ENCODE measurements around the gene OPRD1. TPM values are rescaled to one million over a fixed set of nuclear protein-coding genes. Genes with fewer than 3 reads are reported as not detected.

The OPRD1 gene
- total RNA-seq, 1 donor from 2014 or later = not detected

DNA sequence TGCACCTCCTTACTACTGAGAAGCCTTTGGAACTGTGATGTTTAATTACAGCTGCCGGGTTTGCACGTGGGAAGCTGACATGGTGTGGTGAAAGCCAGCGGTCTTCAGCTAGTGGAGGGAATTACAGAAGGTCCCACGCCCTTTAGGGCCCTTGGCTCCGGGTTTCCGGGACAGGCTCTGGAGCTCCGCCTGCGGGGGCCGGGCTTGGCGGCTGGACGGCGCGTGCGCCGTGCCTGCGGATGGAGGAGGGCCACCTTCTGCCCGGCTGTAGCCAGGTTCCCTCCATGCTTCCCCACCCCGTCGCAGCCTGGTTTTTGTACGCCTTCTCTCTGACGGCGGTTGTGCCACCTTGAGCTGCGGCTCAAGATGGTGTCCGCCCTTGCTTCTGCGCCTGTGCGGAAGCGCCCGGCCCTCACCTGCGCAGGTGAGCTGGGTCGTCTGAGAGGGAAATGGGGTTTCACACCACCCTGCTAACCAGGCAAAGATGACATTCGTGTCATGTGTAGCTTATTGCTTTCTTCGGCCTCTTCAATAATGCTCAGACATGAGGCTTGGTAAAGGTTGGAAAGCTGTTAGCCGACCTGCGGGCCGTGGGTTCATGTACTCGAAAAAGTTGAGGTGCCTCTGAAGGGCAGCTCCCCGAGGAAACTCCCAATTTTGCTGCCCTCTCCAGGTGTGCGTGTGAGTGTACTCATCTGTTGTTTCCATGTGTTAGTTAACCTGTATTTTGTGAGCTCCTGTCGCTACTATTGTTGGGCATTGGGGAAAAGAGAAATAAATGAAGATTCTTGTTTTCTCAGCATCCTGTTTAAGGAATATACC, 36.6 kb upstream of the OPRD1 start:
- intact Hi-C loops (cut with DNase I) = no loop called here
- no peak overlapping the region for H3K27ac ChIP-seq
- TF ChIP-seq, protein P1, sequence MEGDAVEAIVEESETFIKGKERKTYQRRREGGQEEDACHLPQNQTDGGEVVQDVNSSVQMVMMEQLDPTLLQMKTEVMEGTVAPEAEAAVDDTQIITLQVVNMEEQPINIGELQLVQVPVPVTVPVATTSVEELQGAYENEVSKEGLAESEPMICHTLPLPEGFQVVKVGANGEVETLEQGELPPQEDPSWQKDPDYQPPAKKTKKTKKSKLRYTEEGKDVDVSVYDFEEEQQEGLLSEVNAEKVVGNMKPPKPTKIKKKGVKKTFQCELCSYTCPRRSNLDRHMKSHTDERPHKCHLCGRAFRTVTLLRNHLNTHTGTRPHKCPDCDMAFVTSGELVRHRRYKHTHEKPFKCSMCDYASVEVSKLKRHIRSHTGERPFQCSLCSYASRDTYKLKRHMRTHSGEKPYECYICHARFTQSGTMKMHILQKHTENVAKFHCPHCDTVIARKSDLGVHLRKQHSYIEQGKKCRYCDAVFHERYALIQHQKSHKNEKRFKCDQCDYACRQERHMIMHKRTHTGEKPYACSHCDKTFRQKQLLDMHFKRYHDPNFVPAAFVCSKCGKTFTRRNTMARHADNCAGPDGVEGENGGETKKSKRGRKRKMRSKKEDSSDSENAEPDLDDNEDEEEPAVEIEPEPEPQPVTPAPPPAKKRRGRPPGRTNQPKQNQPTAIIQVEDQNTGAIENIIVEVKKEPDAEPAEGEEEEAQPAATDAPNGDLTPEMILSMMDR (IDR thresholded peaks at IDR 0.05) = no peak

DNA sequence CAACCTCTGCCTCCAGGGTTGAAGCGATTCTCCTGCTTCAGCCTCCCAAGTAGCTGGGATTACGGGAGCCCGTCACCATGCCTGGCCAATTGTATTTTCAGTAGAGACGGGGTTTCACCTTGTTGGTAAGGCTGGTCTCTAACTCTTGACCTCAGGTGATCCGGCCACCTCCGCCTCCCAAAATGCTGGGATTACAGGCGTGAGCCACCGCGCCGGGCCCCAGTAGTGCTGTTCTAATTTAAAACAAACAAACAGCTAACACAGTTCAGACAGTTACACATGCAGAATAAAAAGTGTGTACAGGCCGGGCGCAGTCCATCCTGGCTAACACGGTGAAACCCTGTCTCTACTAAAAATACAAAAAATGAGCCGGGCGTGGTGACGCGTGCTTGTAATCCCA, 35.6 kb upstream of the OPRD1 start:
- H3K4me1 ChIP-seq = peaks cover 0 to 5% of the 10 kb centered on the region in 2 donors
- DNase-seq (ENCODE audit: low spot score in 2 of 2) = no peak
- H3K4me3 ChIP-seq = no peak overlapping the region
- intact Hi-C loops (cut with DNase I) = no loop called here
- TF ChIP-seq, protein P1 (IDR thresholded peaks at IDR 0.05) = no peak
- H3K27ac ChIP-seq = no peak overlapping the region
- peaks cover 0 to 10% of the 10 kb centered on the region in 2 donors for H3K36me3 ChIP-seq
- no peaks in the 10 kb centered on the region for H3K27me3 ChIP-seq
- H3K9me3 ChIP-seq = no peaks in the 10 kb centered on the region

More for the DNA sequence above, 36.6 kb upstream of the OPRD1 start:
- DNase-seq (ENCODE audit: low spot score in 2 of 2) = peak in 1 of 2 donors; percentile 81
- H3K36me3 ChIP-seq = peaks cover under 1 to 17% of the 10 kb centered on the region in 2 donors
- no peaks in the 10 kb centered on the region for H3K27me3 ChIP-seq
- no peaks in the 10 kb centered on the region for H3K9me3 ChIP-seq
- H3K4me3 ChIP-seq = peak overlapping the region; percentile 50 to 64
- peaks cover 0 to 5% of the 10 kb centered on the region in 2 donors for H3K4me1 ChIP-seq

DNA sequence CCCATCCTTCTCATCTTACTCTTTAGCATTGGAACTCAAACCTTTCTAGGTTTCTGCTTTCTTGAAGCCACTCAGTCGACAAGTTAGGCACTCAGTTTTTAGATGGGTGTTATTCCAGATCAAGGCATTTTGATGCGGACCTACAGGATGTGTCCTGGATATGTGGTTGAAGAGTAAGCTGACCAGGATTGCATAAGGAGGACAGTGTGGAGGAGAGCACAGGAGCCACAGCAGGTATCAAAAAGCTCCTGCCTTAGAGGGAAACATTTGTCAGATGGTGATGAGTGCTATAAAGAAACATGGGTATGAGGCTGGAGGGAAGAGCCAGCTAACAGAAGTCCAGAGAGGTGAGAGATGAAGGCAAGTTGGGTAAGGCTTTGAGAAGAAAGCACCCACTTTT, 33.9 kb upstream of the OPRD1 start:
- H3K36me3 ChIP-seq = peaks cover 0 to 1% of the 10 kb centered on the region in 2 donors
- intact Hi-C loops (cut with DNase I) = no loop called here
- no peaks in the 10 kb centered on the region for H3K9me3 ChIP-seq
- H3K4me1 ChIP-seq = peaks cover 0 to 5% of the 10 kb centered on the region in 2 donors
- no peak for DNase-seq (ENCODE audit: low spot score in 2 of 2)
- no peak overlapping the region for H3K4me3 ChIP-seq
- H3K27ac ChIP-seq = no peak overlapping the region
- TF ChIP-seq, protein P1 (IDR thresholded peaks at IDR 0.05) = no peak
- H3K27me3 ChIP-seq = no peaks in the 10 kb centered on the region

DNA sequence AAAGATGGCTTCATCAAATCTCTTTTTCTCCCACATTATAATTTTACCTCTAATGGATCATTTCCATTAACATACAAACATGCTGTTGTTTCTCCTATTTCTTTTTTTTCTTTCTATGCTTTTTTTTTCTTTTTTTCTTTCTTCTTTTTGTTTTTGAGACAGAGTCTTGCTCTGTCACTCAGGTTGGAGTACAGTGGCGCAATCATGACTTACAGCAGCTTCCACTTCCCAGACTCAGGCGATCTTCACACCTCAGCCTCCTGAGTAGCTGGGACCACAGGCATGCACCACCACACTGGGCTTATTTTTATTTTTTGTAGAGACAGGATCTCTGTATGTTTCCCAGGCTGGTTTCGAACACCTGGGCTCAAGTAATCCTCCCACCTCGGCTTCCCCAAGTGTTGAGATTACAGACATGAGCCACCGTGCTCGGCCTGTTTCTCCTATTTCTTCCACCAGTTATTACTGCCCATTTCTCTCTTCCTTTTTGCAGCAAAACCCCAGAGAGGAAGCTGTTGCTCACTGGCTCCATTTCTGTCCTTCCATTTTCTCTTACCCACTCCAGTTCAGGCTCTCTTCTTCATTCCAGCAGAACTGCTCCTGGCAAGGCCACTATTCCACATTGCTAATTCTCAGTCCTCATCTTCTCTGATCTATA, 32.1 kb upstream of the OPRD1 start:
- TF ChIP-seq, protein P1 (IDR thresholded peaks at IDR 0.05) = no peak
- no peak overlapping the region for H3K27ac ChIP-seq
- DNase-seq (ENCODE audit: low spot score in 2 of 2) = no peak

DNA sequence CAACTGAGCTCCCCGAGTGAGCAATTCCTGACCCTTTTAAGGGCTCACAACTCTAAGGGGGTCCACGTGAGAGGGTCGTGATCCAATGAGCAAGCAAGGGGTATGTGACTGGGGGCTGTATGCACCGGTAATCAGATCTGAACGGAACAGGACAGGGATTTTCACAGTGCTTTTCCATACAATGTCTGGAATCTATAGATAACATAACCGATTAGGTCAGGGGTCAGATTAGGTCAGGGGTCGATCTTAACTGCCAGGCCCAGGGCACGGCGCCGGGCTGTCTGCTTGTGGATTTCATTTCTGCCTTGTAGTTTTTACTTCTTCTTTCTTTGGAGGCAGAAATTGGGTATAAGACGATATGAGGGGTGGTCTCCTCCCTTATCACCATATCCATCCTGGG, 30.7 kb upstream of the OPRD1 start:
- no peaks in the 10 kb centered on the region for H3K9me3 ChIP-seq
- no peaks in the 10 kb centered on the region for H3K36me3 ChIP-seq
- intact Hi-C loops (cut with DNase I) = no loop called here
- TF ChIP-seq, protein P1 (IDR thresholded peaks at IDR 0.05) = no peak
- H3K27me3 ChIP-seq = no peaks in the 10 kb centered on the region
- H3K4me3 ChIP-seq = no peak overlapping the region
- no peak for DNase-seq (ENCODE audit: low spot score in 2 of 2)
- no peak overlapping the region for H3K27ac ChIP-seq
- peaks cover 0 to 3% of the 10 kb centered on the region in 2 donors for H3K4me1 ChIP-seq

More for the DNA sequence above, 32.1 kb upstream of the OPRD1 start:
- Histone ChIP-seq H3K4me1 (peaks cover 0 to 5% of the 10 kb centered on the region in 2 donors), H3K4me3 (no peak overlapping the region), H3K36me3 (no peaks in the 10 kb centered on the region), H3K27me3 (no peaks in the 10 kb centered on the region), H3K9me3 (no peaks in the 10 kb centered on the region)
- intact Hi-C loops (cut with DNase I) = no loop called here

All from ascending aorta (tissue), 2 donors.